Glomerular endothelial cell (primary cell): ENCODE data around the gene BCKDHB. TPM values are rescaled to one million over a fixed set of nuclear protein-coding genes. Genes with fewer than 3 reads are reported as not detected.
"Not testable (repeated sequence)": the region's sequence is repeated elsewhere in the genome, so short reads cannot be mapped to it uniquely, and the experiment has no call there.

Source experiments
- DNase-seq: peaks from one replicate; pipeline ENCODE4 v3.0.0-alpha.2; 2011; ENCODE audit warnings: low read depth, low spot score; ENCODE audit errors: extremely low read depth
- total RNA-seq: library from RNA; depleted of rRNA; stranded (reverse); fragments of >200 nt; gene quantifications from 2 replicates; pipeline ENCODE4 v1.2.3, GENCODE V29; 2015

BCKDHB gene
- total RNA-seq, 1 donor from 2014 or later, result 9.7 TPM

GRCh38 chr6:80205404-80205803 is 98.9 kb downstream of the BCKDHB start:
- DNase-seq, result no peak

- DNase-seq, result no peak
Observed at GRCh38 chr6:80206758-80207157, 100.3 kb downstream of the BCKDHB start.

GRCh38 chr6:80209430-80209829 is 103.0 kb downstream of the BCKDHB start:
- no peak for DNase-seq

GRCh38 chr6:80210618-80211017 is 104.1 kb downstream of the BCKDHB start:
- DNase-seq, result no peak

GRCh38 chr6:80211286-80211685 is 104.8 kb downstream of the BCKDHB start:
- DNase-seq, result no peak

- DNase-seq, result not testable (repeated sequence)
Observed at GRCh38 chr6:80211890-80212289, 105.4 kb downstream of the BCKDHB start.

- DNase-seq, result peak; percentile 55
Observed at GRCh38 chr6:80214436-80215022, 108.1 kb downstream of the BCKDHB start.

- DNase-seq, result no peak
Observed at GRCh38 chr6:80215063-80215462, 108.6 kb downstream of the BCKDHB start.

GRCh38 chr6:80217794-80218193 is 111.3 kb downstream of the BCKDHB start:
- DNase-seq, result no peak

- no peak for DNase-seq
Observed at GRCh38 chr6:80223743-80224212, 117.3 kb downstream of the BCKDHB start.

GRCh38 chr6:80226151-80226550 is 119.7 kb downstream of the BCKDHB start:
- DNase-seq, result no peak

GRCh38 chr6:80226699-80227098 is 120.2 kb downstream of the BCKDHB start:
- no peak for DNase-seq

GRCh38 chr6:80227545-80228105 is 121.2 kb downstream of the BCKDHB start:
- no peak for DNase-seq

GRCh38 chr6:80233262-80233661 is 126.8 kb downstream of the BCKDHB start:
- DNase-seq, result no peak

- no peak for DNase-seq
Observed at GRCh38 chr6:80233958-80234357, 127.5 kb downstream of the BCKDHB start.

- no peak for DNase-seq
Observed at GRCh38 chr6:80234401-80234800, 127.9 kb downstream of the BCKDHB start.

GRCh38 chr6:80234908-80235307 is 128.4 kb downstream of the BCKDHB start:
- DNase-seq, result no peak

- DNase-seq, result no peak
Observed at GRCh38 chr6:80235647-80236046, 129.2 kb downstream of the BCKDHB start.

- DNase-seq, result not testable (repeated sequence)
Observed at GRCh38 chr6:80238754-80239153, 132.3 kb downstream of the BCKDHB start.

GRCh38 chr6:80245043-80245442 is 138.6 kb downstream of the BCKDHB start:
- no peak for DNase-seq

GRCh38 chr6:80249897-80250296 is 143.4 kb downstream of the BCKDHB start:
- DNase-seq, result no peak

GRCh38 chr6:80250391-80250997 is 144.0 kb downstream of the BCKDHB start:
- DNase-seq, result no peak
